Skeletal muscle satellite cell (primary cell): ENCODE measurements around the gene TMOD1.

Experiments used
- H3K27me3 ChIP-seq: 2 replicates; pipeline ENCODE4 v1.7.0; 2013; ENCODE audit warnings: low read length; ENCODE audit not compliant: control insufficient read depth, insufficient read depth
- H3K36me3 ChIP-seq: 2 replicates; pipeline ENCODE4 v1.7.0; 2013; ENCODE audit warnings: mild to moderate bottlenecking, control low read depth, low read length; ENCODE audit not compliant: insufficient read depth
- H3K4me1 ChIP-seq: 2 replicates; pipeline ENCODE4 v1.7.0; 2013; ENCODE audit warnings: low read length; ENCODE audit not compliant: control insufficient read depth, insufficient read depth
- H3K4me2 ChIP-seq: 2 replicates; pipeline ENCODE4 v1.7.0; 2013; ENCODE audit warnings: mild to moderate bottlenecking, low read length
- H3K4me3 ChIP-seq: 2 replicates; pipeline ENCODE4 v1.7.0; 2013; ENCODE audit warnings: low read length
- H3K9ac ChIP-seq: 2 replicates; pipeline ENCODE4 v1.7.0; 2013; ENCODE audit warnings: mild to moderate bottlenecking, low read depth, low read length, moderate library complexity
- H3K9me3 ChIP-seq: replicated peaks from 2 replicates; pipeline ENCODE4 v1.7.0; 2013; ENCODE audit warnings: mild to moderate bottlenecking, control low read depth, low read length

Gene TMOD1

GRCh38 chr9:97521576-97522333 is 20.3 kb downstream of the TMOD1 start:
- H3K36me3 ChIP-seq, result no peaks in the 10 kb centered on the region

GRCh38 chr9:97524424-97524823 is 23.0 kb downstream of the TMOD1 start:
- Histone ChIP-seq H3K9me3 (no peaks in the 10 kb centered on the region), H3K4me2 (no peak overlapping the region), H3K4me1 (peaks cover 4% of the 10 kb centered on the region), H3K9ac (no peak overlapping the region), H3K4me3 (no peak overlapping the region), H3K27me3 (peaks cover 17% of the 10 kb centered on the region), H3K36me3 (no peaks in the 10 kb centered on the region)

More at GRCh38 chr9:97521576-97522333, 20.3 kb downstream of the TMOD1 start:
- Histone ChIP-seq H3K9ac (no peak overlapping the region), H3K9me3 (no peaks in the 10 kb centered on the region), H3K4me3 (no peak overlapping the region), H3K4me2 (no peak overlapping the region), H3K4me1 (peaks cover 9% of the 10 kb centered on the region), H3K27me3 (peaks cover 24% of the 10 kb centered on the region)

GRCh38 chr9:97525451-97525850 is 24.0 kb downstream of the TMOD1 start:
- Histone ChIP-seq H3K4me1 (peaks cover 9% of the 10 kb centered on the region), H3K9me3 (no peaks in the 10 kb centered on the region), H3K27me3 (peaks cover 14% of the 10 kb centered on the region)

GRCh38 chr9:97526895-97527575 is 25.6 kb downstream of the TMOD1 start:
- Histone ChIP-seq H3K9me3 (no peaks in the 10 kb centered on the region), H3K36me3 (no peaks in the 10 kb centered on the region), H3K27me3 (peaks cover 10% of the 10 kb centered on the region), H3K4me1 (peaks cover 9% of the 10 kb centered on the region), H3K4me3 (no peak overlapping the region), H3K4me2 (no peak overlapping the region), H3K9ac (no peak overlapping the region)

More at GRCh38 chr9:97525451-97525850, 24.0 kb downstream of the TMOD1 start:
- Histone ChIP-seq H3K36me3 (no peaks in the 10 kb centered on the region), H3K4me3 (no peak overlapping the region), H3K4me2 (no peak overlapping the region), H3K9ac (no peak overlapping the region)

GRCh38 chr9:97527626-97528528 is 26.4 kb downstream of the TMOD1 start:
- Histone ChIP-seq H3K36me3 (no peaks in the 10 kb centered on the region), H3K27me3 (peaks cover 8% of the 10 kb centered on the region), H3K4me1 (peaks cover 9% of the 10 kb centered on the region), H3K4me3 (no peak overlapping the region), H3K4me2 (no peak overlapping the region), H3K9ac (no peak overlapping the region), H3K9me3 (no peaks in the 10 kb centered on the region)

GRCh38 chr9:97528529-97529230 is 27.2 kb downstream of the TMOD1 start:
- Histone ChIP-seq H3K9ac (no peak overlapping the region), H3K4me1 (peaks cover 9% of the 10 kb centered on the region), H3K36me3 (no peaks in the 10 kb centered on the region), H3K9me3 (no peaks in the 10 kb centered on the region), H3K27me3 (peaks cover 5% of the 10 kb centered on the region), H3K4me2 (no peak overlapping the region), H3K4me3 (no peak overlapping the region)

GRCh38 chr9:97529363-97530076 is 28.1 kb downstream of the TMOD1 start:
- H3K4me2 ChIP-seq, result peak overlapping the region; percentile 32
- H3K27me3 ChIP-seq, result peaks cover under 1% of the 10 kb centered on the region
- H3K36me3 ChIP-seq, result no peaks in the 10 kb centered on the region
- peaks cover 2% of the 10 kb centered on the region for H3K9me3 ChIP-seq
- no peak overlapping the region for H3K9ac ChIP-seq
- peaks cover 9% of the 10 kb centered on the region for H3K4me1 ChIP-seq
- H3K4me3 ChIP-seq, result no peak overlapping the region

GRCh38 chr9:97531888-97532376 is 30.5 kb downstream of the TMOD1 start:
- H3K9me3 ChIP-seq, result peaks cover 2% of the 10 kb centered on the region
- H3K9ac ChIP-seq, result no peak overlapping the region
- no peak overlapping the region for H3K4me2 ChIP-seq
- H3K4me3 ChIP-seq, result no peak overlapping the region
- peaks cover 9% of the 10 kb centered on the region for H3K4me1 ChIP-seq
- H3K27me3 ChIP-seq, result peaks cover 13% of the 10 kb centered on the region
- H3K36me3 ChIP-seq, result no peaks in the 10 kb centered on the region

- no peak overlapping the region for H3K4me3 ChIP-seq
- peaks cover 2% of the 10 kb centered on the region for H3K9me3 ChIP-seq
- H3K9ac ChIP-seq, result no peak overlapping the region
- H3K4me2 ChIP-seq, result no peak overlapping the region
- H3K36me3 ChIP-seq, result no peaks in the 10 kb centered on the region
- H3K4me1 ChIP-seq, result peaks cover 8% of the 10 kb centered on the region
- peaks cover 18% of the 10 kb centered on the region for H3K27me3 ChIP-seq
Observed at GRCh38 chr9:97534185-97534584, 32.7 kb downstream of the TMOD1 start.

- Histone ChIP-seq H3K27me3 (peaks cover 18% of the 10 kb centered on the region), H3K4me2 (no peak overlapping the region), H3K9ac (no peak overlapping the region), H3K36me3 (no peaks in the 10 kb centered on the region), H3K4me3 (no peak overlapping the region), H3K4me1 (no peaks in the 10 kb centered on the region), H3K9me3 (peaks cover 2% of the 10 kb centered on the region)
Observed at GRCh38 chr9:97534961-97535594, 33.6 kb downstream of the TMOD1 start.
